Left renal pelvis (tissue), 4 donors: ENCODE results near the gene HBA2. TPM values are rescaled to one million over a fixed set of nuclear protein-coding genes. Genes with fewer than 3 reads are reported as not detected.
"Not testable (repeated sequence)": the region's sequence is repeated elsewhere in the genome, so short reads cannot be mapped to it uniquely, and the experiment has no call there.

Experiments
- DNase-seq, 4 donors: peaks; one replicate each; pipeline ENCODE4 v3.0.0-alpha.2; 2013; ENCODE audit warnings: low read depth in 4 of 4, low spot score in 3 of 4
- polyA plus RNA-seq, 4 donors: library from polyadenylated mRNA; unstranded; fragments of 120-200 nt; gene quantifications; one replicate each; pipeline ENCODE4 v1.2.1, GENCODE V29; 2013; ENCODE audit not compliant: insufficient read length in 4 of 4

The HBA2 gene
- polyA plus RNA-seq, 4 donors = 628 to 18,307 (median 1,105) TPM

GRCh38 chr16:154217-155030 lies 18.3 kb upstream of the HBA2 start:
- peak in 1 of 4 donors; percentile 27 for DNase-seq

GRCh38 chr16:155031-155398 lies 17.7 kb upstream of the HBA2 start:
- DNase-seq = no peak

GRCh38 chr16:159136-159849 lies 13.4 kb upstream of the HBA2 start:
- DNase-seq = no peak

- not testable (repeated sequence) for DNase-seq
Measured at GRCh38 chr16:160242-160641, 12.4 kb upstream of the HBA2 start.

- no peak for DNase-seq
Measured at GRCh38 chr16:160691-161190, 11.9 kb upstream of the HBA2 start.

- DNase-seq = no peak
Measured at GRCh38 chr16:162271-162991, 10.2 kb upstream of the HBA2 start.

GRCh38 chr16:163139-163538 lies 9.5 kb upstream of the HBA2 start:
- not testable (repeated sequence) for DNase-seq

GRCh38 chr16:163696-164095 lies 9.0 kb upstream of the HBA2 start:
- DNase-seq = not testable (repeated sequence)

- DNase-seq = not testable (repeated sequence)
Measured at GRCh38 chr16:164134-164823, 8.4 kb upstream of the HBA2 start.

- DNase-seq = no peak
Measured at GRCh38 chr16:164827-165538, 7.7 kb upstream of the HBA2 start.

GRCh38 chr16:165539-166374 lies 6.9 kb upstream of the HBA2 start, which contains the start of gene HBM:
HBM (plus strand) TSS chr16:165978; CDS start chr16:165998, 20 bp downstream.
- DNase-seq = no peak

GRCh38 chr16:166375-167121 lies 6.1 kb upstream of the HBA2 start:
- no peak for DNase-seq

- no peak for DNase-seq
Measured at GRCh38 chr16:167122-167690, 5.5 kb upstream of the HBA2 start.

GRCh38 chr16:168424-168823 lies 4.3 kb upstream of the HBA2 start:
- no peak for DNase-seq

GRCh38 chr16:169014-169413 lies 3.7 kb upstream of the HBA2 start:
- DNase-seq = no peak

- not testable (repeated sequence) for DNase-seq
Measured at GRCh38 chr16:170088-170507, 2.6 kb upstream of the HBA2 start.

GRCh38 chr16:170788-171187 lies 1.9 kb upstream of the HBA2 start:
- DNase-seq = no peak
